Activated naive CD8-positive, alpha-beta T cell treated with anti-CD3 and anti-CD28 coated beads, Interleukin-2, amount 50 U/mL, for 24 hours (primary cell): Measurements from ENCODE around the gene CXCR5.

ENCODE experiments used
- ATAC-seq: fragments of 150-1000 bp; cut with Tn5 transposase; one replicate; pipeline ENCODE4 v1.10.0; 2021
- DNase-seq: peaks from one replicate; pipeline ENCODE4 v3.0.0; 2021
- H3K27ac Mint-ChIP-seq: one replicate; pipeline ENCODE4 v1.8.0; 2021; ENCODE audit warnings: mild to moderate bottlenecking, mixed read lengths
- H3K27me3 Mint-ChIP-seq: one replicate; pipeline ENCODE4 v1.8.0; 2021; ENCODE audit warnings: mixed read lengths
- H3K36me3 Mint-ChIP-seq: one replicate; pipeline ENCODE4 v1.8.0; 2021; ENCODE audit warnings: low read depth, mixed read lengths
- H3K4me1 Mint-ChIP-seq: one replicate; pipeline ENCODE4 v1.8.0; 2021; ENCODE audit warnings: mixed read lengths
- H3K4me3 Mint-ChIP-seq: one replicate; pipeline ENCODE4 v1.8.0; 2021; ENCODE audit warnings: mild to moderate bottlenecking, moderate library complexity, mixed read lengths
- H3K9me3 Mint-ChIP-seq: one replicate; pipeline ENCODE4 v1.8.0; 2021; ENCODE audit warnings: mixed read lengths

The CXCR5 gene

GRCh38 chr11:118930094-118930712 lies 46.5 kb downstream of the CXCR5 start:
- no peaks in the 10 kb centered on the region for H3K27me3 Mint-ChIP-seq
- peak; percentile 18 for ATAC-seq
- no peaks in the 10 kb centered on the region for H3K9me3 Mint-ChIP-seq
- H3K27ac Mint-ChIP-seq, result peak overlapping the region; percentile 91
- peaks cover 51% of the 10 kb centered on the region for H3K4me1 Mint-ChIP-seq
- H3K4me3 Mint-ChIP-seq, result peak overlapping the region; percentile 87
- DNase-seq, result peak; percentile 92
- no peaks in the 10 kb centered on the region for H3K36me3 Mint-ChIP-seq

- DNase-seq (no peak), ATAC-seq (no peak)
- no peak overlapping the region for H3K4me3 Mint-ChIP-seq
- no peaks in the 10 kb centered on the region for H3K36me3 Mint-ChIP-seq
- H3K9me3 Mint-ChIP-seq, result no peaks in the 10 kb centered on the region
- H3K4me1 Mint-ChIP-seq, result peaks cover 44% of the 10 kb centered on the region
- H3K27me3 Mint-ChIP-seq, result no peaks in the 10 kb centered on the region
- H3K27ac Mint-ChIP-seq, result no peak overlapping the region
These were observed 47.9 kb downstream of the CXCR5 start for GRCh38 chr11:118931571-118931970.

- no peak for ATAC-seq
- Mint-ChIP-seq H3K4me1 (peaks cover 26% of the 10 kb centered on the region), H3K27me3 (no peaks in the 10 kb centered on the region), H3K4me3 (no peak overlapping the region), H3K9me3 (no peaks in the 10 kb centered on the region), H3K27ac (no peak overlapping the region), H3K36me3 (no peaks in the 10 kb centered on the region)
- DNase-seq, result no peak
These were observed 49.8 kb downstream of the CXCR5 start for GRCh38 chr11:118933486-118933885.

GRCh38 chr11:118935376-118935775 lies 51.7 kb downstream of the CXCR5 start:
- DNase-seq (no peak), ATAC-seq (no peak)
- Mint-ChIP-seq H3K4me1 (peaks cover 33% of the 10 kb centered on the region), H3K36me3 (no peaks in the 10 kb centered on the region), H3K27ac (no peak overlapping the region), H3K9me3 (no peaks in the 10 kb centered on the region), H3K27me3 (no peaks in the 10 kb centered on the region), H3K4me3 (no peak overlapping the region)

- H3K27me3 Mint-ChIP-seq, result no peaks in the 10 kb centered on the region
- H3K4me3 Mint-ChIP-seq, result no peak overlapping the region
- H3K4me1 Mint-ChIP-seq, result peaks cover 30% of the 10 kb centered on the region
- H3K36me3 Mint-ChIP-seq, result no peaks in the 10 kb centered on the region
- ATAC-seq (no peak), DNase-seq (no peak)
- no peak overlapping the region for H3K27ac Mint-ChIP-seq
- no peaks in the 10 kb centered on the region for H3K9me3 Mint-ChIP-seq
These were observed 55.1 kb downstream of the CXCR5 start for GRCh38 chr11:118938491-118939403.

- no peaks in the 10 kb centered on the region for H3K9me3 Mint-ChIP-seq
- H3K4me1 Mint-ChIP-seq, result peaks cover 30% of the 10 kb centered on the region
- H3K27ac Mint-ChIP-seq, result peak overlapping the region; percentile 71
- H3K4me3 Mint-ChIP-seq, result no peak overlapping the region
- DNase-seq, result no peak
- no peaks in the 10 kb centered on the region for H3K36me3 Mint-ChIP-seq
- no peaks in the 10 kb centered on the region for H3K27me3 Mint-ChIP-seq
- no peak for ATAC-seq
These were observed 55.8 kb downstream of the CXCR5 start for GRCh38 chr11:118939404-118939915.

- DNase-seq (peak; percentile 73), ATAC-seq (peak; percentile 84)
- H3K4me1 Mint-ChIP-seq, result peaks cover 31% of the 10 kb centered on the region
- H3K36me3 Mint-ChIP-seq, result no peaks in the 10 kb centered on the region
- H3K4me3 Mint-ChIP-seq, result peak overlapping the region; percentile 49
- H3K9me3 Mint-ChIP-seq, result no peaks in the 10 kb centered on the region
- H3K27ac Mint-ChIP-seq, result peak overlapping the region; percentile 71
- no peaks in the 10 kb centered on the region for H3K27me3 Mint-ChIP-seq
These were observed 56.4 kb downstream of the CXCR5 start for GRCh38 chr11:118939953-118940598.

GRCh38 chr11:118947091-118947490 lies 63.4 kb downstream of the CXCR5 start:
- no peak overlapping the region for H3K27ac Mint-ChIP-seq
- H3K36me3 Mint-ChIP-seq, result no peaks in the 10 kb centered on the region
- H3K27me3 Mint-ChIP-seq, result no peaks in the 10 kb centered on the region
- no peak for DNase-seq
- no peaks in the 10 kb centered on the region for H3K9me3 Mint-ChIP-seq
- no peak overlapping the region for H3K4me3 Mint-ChIP-seq
- ATAC-seq, result no peak
- peaks cover 6% of the 10 kb centered on the region for H3K4me1 Mint-ChIP-seq
